Keratinocyte (primary cell): ENCODE results near the gene KCNMA1. TPM values are rescaled to one million over a fixed set of nuclear protein-coding genes. Genes with fewer than 3 reads are reported as not detected.

Source experiments
- DNase-seq: peaks from one replicate; pipeline ENCODE4 v3.0.0-alpha.2; 2011; ENCODE audit warnings: low read depth, missing footprints, low spot score
- FAIRE-seq: peaks from 2 replicates; lab custom pipeline; 2011; peaks lifted over from hg19 to GRCh38; lab: Jason Lieb, UNC
- H2AFZ ChIP-seq: 2 replicates; pipeline ENCODE4 v1.6.0; 2012; ENCODE audit warnings: low read length, control low read depth, inconsistent platforms; ENCODE audit not compliant: control insufficient read depth
- H3K27ac ChIP-seq: 2 replicates; pipeline ENCODE4 v1.5.1; 2011; ENCODE audit warnings: low read length; ENCODE audit not compliant: control insufficient read depth, insufficient read depth
- H3K27me3 ChIP-seq: 3 replicates; pipeline ENCODE4 v1.6.0; 2011; ENCODE audit warnings: low read length; ENCODE audit not compliant: control insufficient read depth, insufficient read depth; ENCODE audit errors: extremely low read depth
- H3K36me3 ChIP-seq, 2 experiments: 2 replicates in 1 of 2; 3 replicates in 1 of 2; pipeline ENCODE4 v1.5.1; 2011; ENCODE audit warnings: low read length in 2 of 2, mild to moderate bottlenecking in 1 of 2; ENCODE audit not compliant: control insufficient read depth in 2 of 2, insufficient read depth in 2 of 2; ENCODE audit errors: extremely low read depth in 1 of 2
- H3K4me1 ChIP-seq: 3 replicates; pipeline ENCODE4 v1.5.1; 2011; ENCODE audit warnings: low read length; ENCODE audit not compliant: control insufficient read depth, insufficient read depth; ENCODE audit errors: extremely low read depth
- H3K4me2 ChIP-seq: 3 replicates; pipeline ENCODE4 v1.6.0; 2011; ENCODE audit warnings: low read depth, low read length; ENCODE audit not compliant: control insufficient read depth, insufficient read depth; ENCODE audit errors: extremely low read depth
- H3K4me3 ChIP-seq, 3 experiments: fragments of 200-600 bp in 1 of 3; sonication (generic) in 1 of 3; 2 replicates in 2 of 3; 3 replicates in 1 of 3; pipeline ENCODE4 v1.5.1; 2011 to 2016; ENCODE audit warnings: low read length in 3 of 3, mild to moderate bottlenecking in 3 of 3, control low read depth in 2 of 3, inconsistent platforms in 1 of 3, low read depth in 1 of 3, mixed read lengths in 1 of 3, mixed run types in 1 of 3, moderate library complexity in 1 of 3; ENCODE audit not compliant: control insufficient read depth in 2 of 3, insufficient read depth in 2 of 3; ENCODE audit errors: extremely low read depth in 1 of 3
- H3K79me2 ChIP-seq: 2 replicates; pipeline ENCODE4 v1.6.0; 2012; ENCODE audit warnings: low read length; ENCODE audit not compliant: control insufficient read depth, insufficient read depth
- H3K9ac ChIP-seq: 3 replicates; pipeline ENCODE4 v1.6.0; 2011; ENCODE audit warnings: low read length; ENCODE audit not compliant: control insufficient read depth, insufficient read depth; ENCODE audit errors: extremely low read depth
- H3K9me1 ChIP-seq: 3 replicates; pipeline ENCODE4 v1.6.0; 2011; ENCODE audit warnings: low read length; ENCODE audit not compliant: control insufficient read depth, insufficient read depth; ENCODE audit errors: extremely low read depth
- H3K9me3 ChIP-seq: 2 replicates; pipeline ENCODE4 v1.5.1; 2012; ENCODE audit warnings: low read depth, low read length; ENCODE audit not compliant: control insufficient read depth
- H4K20me1 ChIP-seq: 3 replicates; pipeline ENCODE4 v1.6.0; 2011; ENCODE audit warnings: low read length; ENCODE audit not compliant: control insufficient read depth, insufficient read depth; ENCODE audit errors: extremely low read depth
- EZH2 ChIP-seq: IDR thresholded peaks from one replicate; pipeline ENCODE4 v1.6.1; 2012; ENCODE audit warnings: inconsistent platforms, mild to moderate bottlenecking, low read length, moderate library complexity
- dilution Hi-C: fragments of 300-500 bp; cut with MboI; formaldehyde crosslinking; loops from one replicate; pipeline ENCODE4 v1.7.0; 2020; ENCODE audit warnings: low sequenced_read_pairs; ENCODE audit not compliant: extremely low pct_ligation_motif_present
- polyA plus RNA-seq, 5 experiments: library from polyadenylated mRNA; depleted of rRNA in 3 of 5; stranded (reverse) in 3 of 5; stranded (forward) in 1 of 5; unstranded in 1 of 5; fragments of >200 nt; gene quantifications; 1 replicate in 1 of 5; 2 replicates in 3 of 5; 3 replicates in 1 of 5; pipeline versions ENCODE4 v1.2.1 to v1.2.3, GENCODE V29; 2011 to 2012; ENCODE audit warnings: missing spikeins in 2 of 5, low read depth in 1 of 5, low replicate concordance in 1 of 5
- TF ChIP-seq, protein P1 (sequence below), 3 experiments: IDR thresholded peaks in 1 of 3; conservative IDR thresholded peaks in 1 of 3; optimal IDR thresholded peaks in 1 of 3; 2 replicates in 2 of 3; 3 replicates in 1 of 3; pipeline versions ENCODE3 to v1.5.1; 2011; ENCODE audit warnings: low read length in 3 of 3, mild to moderate bottlenecking in 3 of 3, moderate library complexity in 2 of 3, control low read depth in 1 of 3, inconsistent platforms in 1 of 3; ENCODE audit not compliant: insufficient read depth in 2 of 3; ENCODE audit errors: extremely low read depth in 1 of 3

The KCNMA1 gene
- polyA plus RNA-seq, 1 donor (not counting 4 experiments of a cell fraction or from before 2014, with no cell fraction given): 6.3 TPM

DNA sequence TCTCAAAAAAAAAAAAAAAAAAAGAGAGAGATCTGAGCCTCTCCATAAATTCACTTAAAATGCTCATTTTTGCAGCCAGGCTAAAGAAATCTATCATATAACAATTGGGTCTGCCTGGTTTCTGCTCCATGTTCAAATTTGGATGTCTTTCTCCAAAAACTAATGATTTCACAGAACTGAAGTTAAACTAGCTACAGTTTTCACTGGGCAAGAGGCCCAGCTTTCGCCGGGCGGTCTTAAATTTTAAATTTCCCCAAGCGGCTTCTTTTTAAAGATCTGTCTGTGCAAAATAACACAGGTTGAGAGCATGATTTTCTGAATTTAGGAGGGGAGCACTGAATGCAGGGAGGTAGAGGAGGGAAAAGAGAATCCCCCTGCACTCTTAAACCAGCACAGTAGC is 603.4 kb downstream of the KCNMA1 start:
- H3K27ac ChIP-seq: no peak overlapping the region
- no peaks in the 10 kb centered on the region for H3K9me1 ChIP-seq
- no peaks in the 10 kb centered on the region for H3K4me1 ChIP-seq
- no peak for TF ChIP-seq EZH2
- TF ChIP-seq, protein P1, sequence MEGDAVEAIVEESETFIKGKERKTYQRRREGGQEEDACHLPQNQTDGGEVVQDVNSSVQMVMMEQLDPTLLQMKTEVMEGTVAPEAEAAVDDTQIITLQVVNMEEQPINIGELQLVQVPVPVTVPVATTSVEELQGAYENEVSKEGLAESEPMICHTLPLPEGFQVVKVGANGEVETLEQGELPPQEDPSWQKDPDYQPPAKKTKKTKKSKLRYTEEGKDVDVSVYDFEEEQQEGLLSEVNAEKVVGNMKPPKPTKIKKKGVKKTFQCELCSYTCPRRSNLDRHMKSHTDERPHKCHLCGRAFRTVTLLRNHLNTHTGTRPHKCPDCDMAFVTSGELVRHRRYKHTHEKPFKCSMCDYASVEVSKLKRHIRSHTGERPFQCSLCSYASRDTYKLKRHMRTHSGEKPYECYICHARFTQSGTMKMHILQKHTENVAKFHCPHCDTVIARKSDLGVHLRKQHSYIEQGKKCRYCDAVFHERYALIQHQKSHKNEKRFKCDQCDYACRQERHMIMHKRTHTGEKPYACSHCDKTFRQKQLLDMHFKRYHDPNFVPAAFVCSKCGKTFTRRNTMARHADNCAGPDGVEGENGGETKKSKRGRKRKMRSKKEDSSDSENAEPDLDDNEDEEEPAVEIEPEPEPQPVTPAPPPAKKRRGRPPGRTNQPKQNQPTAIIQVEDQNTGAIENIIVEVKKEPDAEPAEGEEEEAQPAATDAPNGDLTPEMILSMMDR (optimal IDR thresholded peaks at IDR 0.05 in 1 of 3, IDR thresholded peaks at IDR 0.05 in 1 of 3, conservative IDR thresholded peaks at IDR 0.05 in 1 of 3; ENCODE audit: extremely low read depth in 1 of 3, insufficient read depth in 2 of 3, low read length in 3 of 3): no peak
- H3K4me3 ChIP-seq: no peak overlapping the region
- no peak for DNase-seq
- H3K4me2 ChIP-seq: no peak overlapping the region
- no peak for FAIRE-seq
- dilution Hi-C loops: no loop called here
- no peaks in the 10 kb centered on the region for H3K9me3 ChIP-seq
- no peak overlapping the region for H2AFZ ChIP-seq
- H3K27me3 ChIP-seq: peaks cover 4% of the 10 kb centered on the region
- no peak overlapping the region for H3K9ac ChIP-seq
- no peaks in the 10 kb centered on the region for H3K79me2 ChIP-seq
- H4K20me1 ChIP-seq: no peaks in the 10 kb centered on the region
- no peaks in the 10 kb centered on the region for H3K36me3 ChIP-seq

DNA sequence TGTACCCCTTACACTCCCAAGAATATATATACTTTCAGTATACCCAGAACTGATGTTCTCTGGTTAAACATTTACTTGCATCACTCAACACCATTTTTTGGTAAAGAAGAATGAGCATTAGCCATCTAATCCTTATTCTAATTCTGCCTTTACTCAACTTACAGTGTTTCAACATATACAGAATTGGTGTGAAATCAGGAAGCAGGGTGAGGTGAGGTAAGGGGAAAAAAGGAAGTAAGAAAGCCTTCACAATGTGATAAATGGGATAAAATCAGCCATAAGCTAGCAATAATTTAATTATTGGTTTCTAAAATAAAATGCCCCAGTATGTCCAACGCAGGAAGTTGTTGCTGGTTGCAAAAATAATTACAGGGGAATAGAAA is 605.4 kb downstream of the KCNMA1 start:
- Histone ChIP-seq H3K4me2 (no peak overlapping the region), H3K27me3 (peaks cover 4% of the 10 kb centered on the region), H3K36me3 (no peaks in the 10 kb centered on the region), H3K27ac (no peak overlapping the region), H3K9me3 (no peaks in the 10 kb centered on the region), H2AFZ (no peak overlapping the region), H3K4me1 (no peaks in the 10 kb centered on the region), H3K9ac (no peak overlapping the region), H4K20me1 (no peaks in the 10 kb centered on the region), H3K4me3 (no peak overlapping the region), H3K9me1 (no peaks in the 10 kb centered on the region), H3K79me2 (no peaks in the 10 kb centered on the region)
- dilution Hi-C loops: no loop called here
- DNase-seq (no peak), FAIRE-seq (no peak)
- TF ChIP-seq, protein P1 (optimal IDR thresholded peaks at IDR 0.05 in 1 of 3, IDR thresholded peaks at IDR 0.05 in 1 of 3, conservative IDR thresholded peaks at IDR 0.05 in 1 of 3; ENCODE audit: extremely low read depth in 1 of 3, insufficient read depth in 2 of 3, low read length in 3 of 3): no peak
- no peak for TF ChIP-seq EZH2
